Fibroblast of lung (primary cell): ENCODE measurements around the gene SEPTIN8. TPM values are rescaled to one million over a fixed set of nuclear protein-coding genes. Genes with fewer than 3 reads are reported as not detected.

Experiments used
- DNase-seq, 2 donors: peaks; one replicate each; pipeline versions ENCODE4 v3.0.0 to v3.0.0-alpha.2; 2010; ENCODE audit warnings: low read depth in 2 of 2
- H2AFZ ChIP-seq: 2 replicates; pipeline ENCODE4 v1.5.1; 2012; ENCODE audit warnings: low read length, control low read depth, inconsistent platforms
- H3K27ac ChIP-seq: 2 replicates; pipeline ENCODE4 v1.5.1; 2011; ENCODE audit warnings: low read length, control low read depth; ENCODE audit not compliant: insufficient read depth
- H3K27me3 ChIP-seq: 2 replicates; pipeline ENCODE4 v1.5.1; 2011; ENCODE audit warnings: mild to moderate bottlenecking, low read length; ENCODE audit not compliant: control insufficient read depth, insufficient read depth
- H3K36me3 ChIP-seq: 2 replicates; pipeline ENCODE4 v1.5.1; 2011; ENCODE audit warnings: low read length; ENCODE audit not compliant: control insufficient read depth, insufficient read depth
- H3K4me1 ChIP-seq: 2 replicates; pipeline ENCODE4 v1.5.1; 2011; ENCODE audit warnings: low read length; ENCODE audit not compliant: control insufficient read depth, insufficient read depth; ENCODE audit errors: extremely low read depth
- H3K4me2 ChIP-seq: 2 replicates; pipeline ENCODE4 v1.5.1; 2011; ENCODE audit warnings: low read length, control low read depth; ENCODE audit not compliant: insufficient read depth; ENCODE audit errors: extremely low read depth
- H3K4me3 ChIP-seq, 4 experiments: fragments of 200-600 bp in 1 of 4; sonication (generic) in 1 of 4; replicated peaks in 1 of 4; 2 replicates each; pipeline ENCODE4 v1.5.1; 2011 to 2016; ENCODE audit warnings: low read length in 4 of 4, low read depth in 3 of 4, mild to moderate bottlenecking in 3 of 4, control low read depth in 2 of 4, inconsistent platforms in 1 of 4, mixed read lengths in 1 of 4; ENCODE audit not compliant: insufficient read depth in 1 of 4; ENCODE audit errors: control extremely low read depth in 1 of 4
- H3K79me2 ChIP-seq: 2 replicates; pipeline ENCODE4 v1.5.1; 2012; ENCODE audit warnings: mild to moderate bottlenecking, low read length, inconsistent platforms; ENCODE audit not compliant: control insufficient read depth, insufficient read depth
- H3K9ac ChIP-seq: 2 replicates; pipeline ENCODE4 v1.5.1; 2011; ENCODE audit warnings: mild to moderate bottlenecking, low read length, control low read depth; ENCODE audit not compliant: insufficient read depth
- H3K9me3 ChIP-seq: 2 replicates; pipeline ENCODE4 v1.5.1; 2012; ENCODE audit warnings: low read depth, low read length; ENCODE audit not compliant: control insufficient read depth, insufficient read depth
- H4K20me1 ChIP-seq: 2 replicates; pipeline ENCODE4 v1.5.1; 2011; ENCODE audit warnings: low read length; ENCODE audit not compliant: control insufficient read depth, insufficient read depth; ENCODE audit errors: extremely low read depth
- EZH2 ChIP-seq: IDR thresholded peaks from 2 replicates; pipeline ENCODE4 v1.5.1; 2012; ENCODE audit warnings: low read length, control low read depth, mild to moderate bottlenecking; ENCODE audit errors: missing control alignments
- polyA plus RNA-seq, 2 donors: library from polyadenylated mRNA; depleted of rRNA in 1 of 2; stranded (reverse) in 1 of 2; unstranded in 1 of 2; fragments of >200 nt; gene quantifications; 2 replicates each; pipeline ENCODE4 v1.2.1, GENCODE V29; 2011 to 2012; ENCODE audit warnings: missing spikeins in 1 of 2
- total RNA-seq: library from RNA; depleted of rRNA; stranded (reverse); fragments of >200 nt; gene quantifications from 2 replicates; pipeline ENCODE4 v1.2.1, GENCODE V29; 2014
- TF ChIP-seq, protein P1 (sequence below), 2 donors: IDR thresholded peaks in 1 of 2; conservative IDR thresholded peaks in 1 of 2; 1 replicate in 1 of 2; 2 replicates in 1 of 2; pipeline ENCODE4 v1.5.1; 2011 to 2012; ENCODE audit warnings: low read length in 2 of 2, control low read depth in 1 of 2, inconsistent platforms in 1 of 2, low read depth in 1 of 2, mild to moderate bottlenecking in 1 of 2

The SEPTIN8 gene
- total and polyA plus RNA-seq, 2 donors (not counting 1 experiment from before 2014, with no cell fraction given), result 62.1 to 64.2 TPM

DNA sequence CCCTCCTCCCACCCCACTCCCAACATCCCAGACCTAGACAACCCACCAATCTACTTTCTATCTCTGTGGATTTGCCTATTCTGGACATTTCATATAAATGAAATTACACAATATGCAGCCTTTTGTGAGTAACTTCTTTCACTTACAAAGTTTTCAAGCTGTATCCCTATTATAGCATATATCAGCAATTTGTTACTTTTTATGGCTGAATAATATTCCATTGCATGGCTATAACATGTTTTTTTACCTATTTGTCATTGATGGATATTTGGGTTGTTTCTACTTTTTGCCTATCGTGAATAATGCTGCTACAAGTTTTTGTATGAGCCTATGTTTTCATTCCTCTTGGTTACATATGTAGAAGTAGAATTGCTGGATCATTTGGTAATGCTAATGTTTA, 37.8 kb downstream of the SEPTIN8 start:
- Histone ChIP-seq H3K4me3 (no peak overlapping the region), H3K4me2 (no peak overlapping the region), H4K20me1 (no peaks in the 10 kb centered on the region), H3K4me1 (peaks cover 3% of the 10 kb centered on the region), H3K79me2 (peaks cover 2% of the 10 kb centered on the region), H3K36me3 (no peaks in the 10 kb centered on the region), H2AFZ (no peak overlapping the region), H3K27me3 (peaks cover 4% of the 10 kb centered on the region), H3K9ac (no peak overlapping the region), H3K27ac (no peak overlapping the region), H3K9me3 (no peaks in the 10 kb centered on the region)
- TF ChIP-seq EZH2, result no peak
- TF ChIP-seq, protein P1, sequence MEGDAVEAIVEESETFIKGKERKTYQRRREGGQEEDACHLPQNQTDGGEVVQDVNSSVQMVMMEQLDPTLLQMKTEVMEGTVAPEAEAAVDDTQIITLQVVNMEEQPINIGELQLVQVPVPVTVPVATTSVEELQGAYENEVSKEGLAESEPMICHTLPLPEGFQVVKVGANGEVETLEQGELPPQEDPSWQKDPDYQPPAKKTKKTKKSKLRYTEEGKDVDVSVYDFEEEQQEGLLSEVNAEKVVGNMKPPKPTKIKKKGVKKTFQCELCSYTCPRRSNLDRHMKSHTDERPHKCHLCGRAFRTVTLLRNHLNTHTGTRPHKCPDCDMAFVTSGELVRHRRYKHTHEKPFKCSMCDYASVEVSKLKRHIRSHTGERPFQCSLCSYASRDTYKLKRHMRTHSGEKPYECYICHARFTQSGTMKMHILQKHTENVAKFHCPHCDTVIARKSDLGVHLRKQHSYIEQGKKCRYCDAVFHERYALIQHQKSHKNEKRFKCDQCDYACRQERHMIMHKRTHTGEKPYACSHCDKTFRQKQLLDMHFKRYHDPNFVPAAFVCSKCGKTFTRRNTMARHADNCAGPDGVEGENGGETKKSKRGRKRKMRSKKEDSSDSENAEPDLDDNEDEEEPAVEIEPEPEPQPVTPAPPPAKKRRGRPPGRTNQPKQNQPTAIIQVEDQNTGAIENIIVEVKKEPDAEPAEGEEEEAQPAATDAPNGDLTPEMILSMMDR (conservative IDR thresholded peaks at IDR 0.05 in 1 of 2, IDR thresholded peaks at IDR 0.05 in 1 of 2; ENCODE audit: low read depth in 1 of 2, low read length in 2 of 2), result no peak
- DNase-seq, result no peak

DNA sequence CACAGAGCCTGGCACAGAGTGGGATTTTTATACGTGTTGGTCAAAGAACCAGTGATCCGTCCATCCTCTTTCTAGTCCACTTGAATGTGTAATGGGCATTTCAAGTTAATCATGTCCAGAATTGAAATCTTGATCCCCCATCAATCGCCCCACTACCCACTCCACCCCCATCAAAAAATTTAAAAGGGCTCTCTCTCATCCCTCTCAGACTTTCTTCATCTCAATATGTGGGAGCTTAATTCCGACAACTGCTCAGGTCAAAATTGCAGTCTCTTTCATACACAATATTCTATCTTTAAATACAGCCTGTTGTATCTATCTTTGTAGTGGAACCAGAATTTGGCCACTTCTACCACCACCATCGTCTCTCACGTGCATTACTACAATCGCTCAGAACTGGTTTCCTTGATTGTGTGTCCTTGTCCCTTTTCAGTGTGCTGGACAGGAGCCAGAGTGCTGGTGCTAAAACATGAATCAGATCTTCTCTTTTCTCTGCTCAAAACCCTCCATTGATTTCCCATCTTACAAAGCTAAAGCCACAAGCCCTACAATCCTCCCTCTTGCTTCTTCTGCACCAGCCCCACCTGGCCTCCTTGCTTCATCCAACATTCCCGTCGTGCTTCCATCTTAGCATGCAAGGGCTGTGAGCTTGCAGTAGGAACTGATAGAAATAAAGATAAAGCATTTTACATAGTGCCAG, 38.9 kb downstream of the SEPTIN8 start:
- Histone ChIP-seq H3K4me2 (peak overlapping the region; percentile 59), H3K9ac (no peak overlapping the region), H3K27ac (no peak overlapping the region), H3K27me3 (peaks cover 4% of the 10 kb centered on the region), H3K9me3 (no peaks in the 10 kb centered on the region), H3K79me2 (peaks cover 2% of the 10 kb centered on the region), H4K20me1 (no peaks in the 10 kb centered on the region), H3K4me3 (peak overlapping the region in 2 of 4 experiments; percentile 72 to 87), H2AFZ (peak overlapping the region; percentile 13), H3K36me3 (no peaks in the 10 kb centered on the region), H3K4me1 (peaks cover 3% of the 10 kb centered on the region)
- no peak for DNase-seq
- no peak for TF ChIP-seq EZH2

DNA sequence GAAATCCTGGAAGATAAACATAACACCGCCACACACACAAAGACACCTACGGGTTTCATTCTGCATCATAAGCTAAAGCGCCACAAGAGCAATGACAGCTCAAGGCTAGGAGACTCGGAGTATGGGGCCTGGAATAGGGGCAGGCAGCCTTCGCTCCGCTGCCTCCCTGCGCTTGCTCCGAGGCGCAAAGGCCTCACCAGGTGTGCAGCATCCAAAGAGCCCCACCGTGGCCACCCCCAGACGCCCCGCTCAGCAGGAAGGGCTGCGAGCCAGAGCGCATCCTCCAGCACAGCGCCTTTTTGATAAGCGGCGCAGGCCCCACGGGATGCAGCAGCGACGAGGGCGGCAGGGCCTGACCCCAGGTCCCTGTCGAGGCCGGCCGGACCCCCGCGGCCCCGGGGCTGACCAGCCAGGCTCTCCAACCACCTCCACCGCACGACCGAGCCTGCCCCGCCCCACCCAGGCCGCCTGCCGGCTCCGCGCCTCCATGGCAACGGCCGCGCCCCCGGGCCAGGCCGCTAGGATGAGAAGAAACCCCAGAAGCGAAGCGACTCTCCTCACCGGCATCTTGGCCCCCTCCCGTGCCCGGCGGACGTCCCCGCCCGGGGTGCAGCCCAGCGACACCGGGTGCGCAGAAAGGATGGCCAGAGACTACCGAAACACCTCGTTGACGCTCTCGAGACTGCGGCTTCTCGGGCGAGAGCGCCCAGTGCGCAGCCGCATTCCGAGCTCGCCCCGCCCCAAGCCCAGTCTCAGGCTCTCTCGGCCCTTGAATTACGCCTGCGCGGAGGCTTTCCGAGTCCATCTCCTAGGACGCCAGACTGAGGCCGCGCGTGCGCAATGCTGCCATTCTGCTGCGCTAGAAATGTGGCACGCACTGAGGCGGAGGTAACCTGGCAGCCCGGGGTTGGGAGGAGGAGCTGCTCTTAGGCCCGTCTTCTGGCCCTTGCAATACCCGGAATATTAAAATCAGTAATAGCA, 39.9 kb downstream of the SEPTIN8 start, which contains the start of gene KIF3A:
Gene KIF3A, minus strand, starts transcription at position 694 of the 981 bp plus-strand sequence. Its CDS starts 127 bp downstream, at position 567.
- DNase-seq, result peak; percentile 91 to 94
- peak within 1 kb of the TSS; percentile 68 for H3K9ac ChIP-seq
- H4K20me1 ChIP-seq, result no peaks in the 10 kb centered on the region
- no peaks in the 10 kb centered on the region for H3K9me3 ChIP-seq
- peaks cover 3% of the 10 kb centered on the region for H3K4me1 ChIP-seq
- peak within 1 kb of the TSS; percentile 72 to 90 (median 84) for H3K4me3 ChIP-seq
- H3K27ac ChIP-seq, result peak within 1 kb of the TSS; percentile 75
- no peaks in the 10 kb centered on the region for H3K36me3 ChIP-seq
- peaks cover 2% of the 10 kb centered on the region for H3K79me2 ChIP-seq
- H3K4me2 ChIP-seq, result peak within 1 kb of the TSS; percentile 87
- H2AFZ ChIP-seq, result peak within 1 kb of the TSS; percentile 91
- TF ChIP-seq, protein P1 (conservative IDR thresholded peaks at IDR 0.05 in 1 of 2, IDR thresholded peaks at IDR 0.05 in 1 of 2; ENCODE audit: low read depth in 1 of 2, low read length in 2 of 2), result no peak
- TF ChIP-seq EZH2, result no peak
- peaks cover 1% of the 10 kb centered on the region for H3K27me3 ChIP-seq
